KMS-11 (cell line): ENCODE data around the gene PALLD.
"Not testable (repeated sequence)": the region's sequence is repeated elsewhere in the genome, so short reads cannot be mapped to it uniquely, and the experiment has no call there.

Source experiments
- H2AFZ ChIP-seq: fragments of 200-600 bp; sonication (generic); 2 replicates; pipeline ENCODE4 v1.6.1; 2016; ENCODE audit warnings: antibody characterized with exemption, mixed run types, low read depth
- H3K27ac ChIP-seq: fragments of 200-600 bp; sonication (generic); 2 replicates; pipeline ENCODE4 v1.6.1; 2016; ENCODE audit warnings: mild to moderate bottlenecking, mixed run types
- H3K27me3 ChIP-seq: fragments of 200-600 bp; sonication (generic); 2 replicates; pipeline ENCODE4 v1.6.1; 2017; ENCODE audit warnings: mild to moderate bottlenecking, low read depth, mixed run types, moderate library complexity; ENCODE audit not compliant: insufficient read depth
- H3K36me3 ChIP-seq: fragments of 200-600 bp; sonication (generic); 2 replicates; pipeline ENCODE4 v1.6.1; 2017; ENCODE audit warnings: mild to moderate bottlenecking, mixed run types; ENCODE audit not compliant: insufficient read depth
- H3K4me1 ChIP-seq: fragments of 200-600 bp; sonication (generic); 2 replicates; pipeline ENCODE4 v1.6.1; 2016; ENCODE audit warnings: mild to moderate bottlenecking, low read depth, mixed run types; ENCODE audit not compliant: poor library complexity, severe bottlenecking
- H3K4me2 ChIP-seq: fragments of 200-600 bp; sonication (generic); 2 replicates; pipeline ENCODE4 v1.7.0; 2016; ENCODE audit warnings: mild to moderate bottlenecking, mixed run types
- H3K4me3 ChIP-seq: fragments of 200-600 bp; sonication (generic); IDR thresholded peaks from 2 replicates; pipeline ENCODE4 v1.6.1; 2017; ENCODE audit warnings: low read depth, low read length, mixed read lengths; ENCODE audit not compliant: insufficient read depth
- H3K79me2 ChIP-seq: fragments of 200-600 bp; sonication (generic); 2 replicates; pipeline ENCODE4 v1.6.1; 2016; ENCODE audit warnings: low read depth, mixed run types; ENCODE audit not compliant: insufficient read depth
- H3K9ac ChIP-seq: fragments of 200-600 bp; sonication (generic); 2 replicates; pipeline ENCODE4 v1.6.1; 2016; ENCODE audit warnings: mild to moderate bottlenecking, mixed run types
- H4K20me1 ChIP-seq: fragments of 200-600 bp; sonication (generic); 2 replicates; pipeline ENCODE4 v1.6.1; 2016; ENCODE audit warnings: mild to moderate bottlenecking, mixed run types; ENCODE audit not compliant: insufficient read depth
- TF ChIP-seq, protein P1 (sequence below): fragments of 200-600 bp; sonication (generic); conservative IDR thresholded peaks from 2 replicates; pipeline ENCODE4 v1.6.1; 2017; ENCODE audit warnings: low read depth, mild to moderate bottlenecking, antibody characterized with exemption, low read length, moderate library complexity, mixed read lengths

The PALLD gene

DNA sequence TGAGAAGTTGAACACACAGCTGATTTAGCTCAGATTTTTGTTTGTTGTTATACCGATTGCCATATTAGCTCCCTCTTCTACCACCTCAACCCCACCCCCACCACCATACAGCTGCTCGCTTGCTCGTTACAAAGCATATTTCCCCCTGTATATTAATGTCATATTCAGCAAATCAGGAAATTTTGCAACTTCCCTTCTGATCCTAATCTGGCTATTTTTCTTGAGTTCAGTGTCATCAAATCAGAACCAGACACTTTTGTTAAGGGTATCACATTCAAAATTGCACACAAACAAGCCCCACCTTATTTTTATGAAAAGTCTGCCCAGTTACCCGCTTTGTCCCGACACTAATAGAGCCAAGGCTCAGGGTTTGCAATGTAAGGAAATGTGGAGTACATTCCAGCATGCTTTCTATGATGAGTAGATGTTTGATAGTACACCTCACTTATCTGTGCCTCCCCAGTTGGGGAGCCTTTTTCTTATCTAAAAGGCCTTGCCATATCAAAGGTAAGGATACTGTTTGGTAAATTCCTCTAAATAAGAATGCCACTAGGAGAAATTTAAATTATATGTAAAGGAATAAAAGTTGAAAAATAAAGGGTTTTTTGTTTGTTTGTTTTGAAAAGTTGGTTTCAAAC, 301.0 kb downstream of the PALLD start:
- TF ChIP-seq, protein P1, sequence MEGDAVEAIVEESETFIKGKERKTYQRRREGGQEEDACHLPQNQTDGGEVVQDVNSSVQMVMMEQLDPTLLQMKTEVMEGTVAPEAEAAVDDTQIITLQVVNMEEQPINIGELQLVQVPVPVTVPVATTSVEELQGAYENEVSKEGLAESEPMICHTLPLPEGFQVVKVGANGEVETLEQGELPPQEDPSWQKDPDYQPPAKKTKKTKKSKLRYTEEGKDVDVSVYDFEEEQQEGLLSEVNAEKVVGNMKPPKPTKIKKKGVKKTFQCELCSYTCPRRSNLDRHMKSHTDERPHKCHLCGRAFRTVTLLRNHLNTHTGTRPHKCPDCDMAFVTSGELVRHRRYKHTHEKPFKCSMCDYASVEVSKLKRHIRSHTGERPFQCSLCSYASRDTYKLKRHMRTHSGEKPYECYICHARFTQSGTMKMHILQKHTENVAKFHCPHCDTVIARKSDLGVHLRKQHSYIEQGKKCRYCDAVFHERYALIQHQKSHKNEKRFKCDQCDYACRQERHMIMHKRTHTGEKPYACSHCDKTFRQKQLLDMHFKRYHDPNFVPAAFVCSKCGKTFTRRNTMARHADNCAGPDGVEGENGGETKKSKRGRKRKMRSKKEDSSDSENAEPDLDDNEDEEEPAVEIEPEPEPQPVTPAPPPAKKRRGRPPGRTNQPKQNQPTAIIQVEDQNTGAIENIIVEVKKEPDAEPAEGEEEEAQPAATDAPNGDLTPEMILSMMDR, result no peak
- no peak overlapping the region for H3K4me2 ChIP-seq
- H2AFZ ChIP-seq, result no peak overlapping the region
- no peak overlapping the region for H3K27ac ChIP-seq
- no peaks in the 10 kb centered on the region for H3K27me3 ChIP-seq
- no peaks in the 10 kb centered on the region for H3K36me3 ChIP-seq
- H3K9ac ChIP-seq, result no peak overlapping the region
- H4K20me1 ChIP-seq, result no peaks in the 10 kb centered on the region
- no peak overlapping the region for H3K4me3 ChIP-seq
- no peaks in the 10 kb centered on the region for H3K4me1 ChIP-seq
- no peaks in the 10 kb centered on the region for H3K79me2 ChIP-seq

DNA sequence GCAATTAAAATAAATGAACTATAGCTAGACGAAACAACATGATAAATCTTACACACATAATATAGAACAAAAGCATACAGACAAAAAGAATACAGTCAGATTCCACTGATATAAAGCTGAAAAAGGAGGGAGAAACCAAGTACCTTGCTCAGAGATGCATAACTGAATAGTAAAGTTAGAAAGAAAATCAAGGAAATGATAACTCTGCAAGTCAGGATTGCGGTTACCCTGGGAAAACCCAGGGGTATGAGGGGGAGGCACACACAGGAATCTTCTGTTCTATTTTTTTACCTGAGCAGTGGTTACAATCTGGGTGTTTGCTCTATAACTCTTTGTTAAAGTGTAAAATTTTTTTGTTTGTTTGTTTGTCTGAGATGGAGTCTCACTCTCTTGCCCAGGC, 304.1 kb downstream of the PALLD start:
- H3K4me3 ChIP-seq, result no peak overlapping the region
- H4K20me1 ChIP-seq, result no peaks in the 10 kb centered on the region
- TF ChIP-seq, protein P1, result no peak

DNA sequence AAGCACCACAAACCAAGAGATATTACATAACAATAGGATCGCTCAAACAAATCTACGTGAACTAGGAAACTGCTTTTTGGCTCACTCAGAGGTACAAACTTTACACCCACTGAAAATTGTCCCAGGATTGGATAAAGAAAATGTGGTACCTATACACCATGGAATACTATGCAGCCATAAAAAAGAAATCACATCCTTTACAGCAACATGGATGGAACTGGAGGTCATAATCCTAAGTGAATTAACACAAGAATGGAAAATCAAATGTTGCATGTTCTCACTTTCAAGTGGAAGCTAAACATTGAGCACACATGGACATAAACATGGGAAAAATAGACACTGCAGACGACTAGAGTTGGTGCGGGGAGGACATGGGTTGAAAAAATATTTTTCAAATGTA, 305.4 kb downstream of the PALLD start:
- H3K27ac ChIP-seq, result no peak overlapping the region
- no peaks in the 10 kb centered on the region for H4K20me1 ChIP-seq
- H3K27me3 ChIP-seq, result no peaks in the 10 kb centered on the region
- no peaks in the 10 kb centered on the region for H3K79me2 ChIP-seq
- H2AFZ ChIP-seq, result no peak overlapping the region
- H3K36me3 ChIP-seq, result no peaks in the 10 kb centered on the region
- no peak overlapping the region for H3K9ac ChIP-seq
- TF ChIP-seq, protein P1, result no peak
- no peak overlapping the region for H3K4me2 ChIP-seq
- H3K4me3 ChIP-seq, result no peak overlapping the region
- no peaks in the 10 kb centered on the region for H3K4me1 ChIP-seq

More for the DNA sequence above, 304.1 kb downstream of the PALLD start:
- Histone ChIP-seq H3K4me2 (no peak overlapping the region), H3K36me3 (no peaks in the 10 kb centered on the region), H3K27ac (no peak overlapping the region), H2AFZ (no peak overlapping the region), H3K27me3 (no peaks in the 10 kb centered on the region), H3K4me1 (no peaks in the 10 kb centered on the region), H3K79me2 (no peaks in the 10 kb centered on the region), H3K9ac (no peak overlapping the region)

DNA sequence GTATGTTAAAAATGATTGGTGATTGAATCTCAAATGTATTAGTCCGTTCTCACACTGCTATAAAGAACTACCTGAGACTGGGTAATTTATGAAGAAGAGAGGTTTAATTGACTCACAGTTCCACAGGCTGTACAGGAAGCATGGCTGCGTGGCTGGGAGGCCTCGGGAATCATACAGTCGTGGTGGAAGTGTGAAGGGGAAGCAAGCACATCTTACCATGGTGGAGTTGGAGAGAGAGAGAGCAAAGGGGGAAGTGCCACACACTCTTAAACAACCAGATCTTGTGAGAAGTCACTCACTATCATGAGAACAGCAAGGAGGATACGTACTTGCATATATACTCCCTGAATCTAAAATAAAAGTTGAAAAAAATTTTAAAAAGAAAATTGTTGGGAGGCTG, 306.2 kb downstream of the PALLD start:
- H3K27ac ChIP-seq, H3K4me2 ChIP-seq: not testable (repeated sequence)

DNA sequence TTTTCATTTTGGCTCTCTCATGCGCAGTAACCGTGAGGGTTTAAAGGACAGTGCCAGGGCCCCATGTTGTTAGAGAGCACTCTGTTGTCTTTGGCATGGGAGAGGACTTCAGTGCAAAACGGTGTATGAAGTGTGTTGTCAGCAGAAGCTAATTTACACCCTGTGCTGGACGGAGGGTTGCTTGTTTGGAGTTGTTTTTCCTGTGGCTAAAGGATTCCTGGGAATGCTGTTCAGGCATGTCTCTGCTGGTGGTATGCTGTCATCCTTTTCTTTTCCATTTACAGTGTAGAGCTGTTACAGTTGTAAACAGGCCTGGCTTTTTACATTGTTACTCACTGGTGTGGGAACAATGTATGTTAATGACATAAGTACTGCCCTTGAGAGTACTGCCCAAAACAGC, 306.9 kb downstream of the PALLD start:
- no peak overlapping the region for H3K9ac ChIP-seq
- no peaks in the 10 kb centered on the region for H3K36me3 ChIP-seq
- no peak overlapping the region for H3K4me2 ChIP-seq
- H2AFZ ChIP-seq, result no peak overlapping the region
- TF ChIP-seq, protein P1, result no peak
- H3K4me3 ChIP-seq, result no peak overlapping the region
- H3K27ac ChIP-seq, result no peak overlapping the region
- H3K79me2 ChIP-seq, result no peaks in the 10 kb centered on the region
- H3K4me1 ChIP-seq, result no peaks in the 10 kb centered on the region
- no peaks in the 10 kb centered on the region for H3K27me3 ChIP-seq
- no peaks in the 10 kb centered on the region for H4K20me1 ChIP-seq

More for the DNA sequence above, 306.2 kb downstream of the PALLD start:
- H3K4me1 ChIP-seq, H2AFZ ChIP-seq, H3K9ac ChIP-seq, H3K79me2 ChIP-seq, H3K4me3 ChIP-seq, H4K20me1 ChIP-seq, H3K36me3 ChIP-seq, H3K27me3 ChIP-seq: not testable (repeated sequence)
